Transverse colon (tissue), 4 donors: ENCODE results near the gene SPCS3. TPM values are rescaled to one million over a fixed set of nuclear protein-coding genes. Genes with fewer than 3 reads are reported as not detected.

Experiments used
- DNase-seq: peaks from one replicate; pipeline ENCODE4 v3.0.0-alpha.2; 2019
- H3K27ac ChIP-seq, 4 donors: fragments of 200-600 bp; sonication (generic); 2 replicates each; pipeline ENCODE4 v1.5.1; 2016 to 2018; ENCODE audit warnings: inconsistent platforms in 4 of 4
- H3K27me3 ChIP-seq: fragments of 200-600 bp; sonication (generic); 2 replicates; pipeline ENCODE4 v1.5.1; 2017; ENCODE audit warnings: inconsistent platforms
- H3K36me3 ChIP-seq, 4 donors: fragments of 200-600 bp; sonication (generic); 2 replicates each; pipeline ENCODE4 v1.5.1; 2017 to 2019; ENCODE audit warnings: inconsistent platforms in 4 of 4
- H3K4me1 ChIP-seq, 4 donors: fragments of 200-600 bp; sonication (generic); 2 replicates each; pipeline ENCODE4 v1.5.1; 2017 to 2020; ENCODE audit warnings: inconsistent platforms in 4 of 4
- H3K4me3 ChIP-seq, 4 donors: fragments of 200-600 bp; sonication (generic); 1 replicate in 1 of 4; 2 replicates in 3 of 4; pipeline versions ENCODE4 v1.5.1 to v1.6.1; 2017 to 2019; ENCODE audit warnings: inconsistent platforms in 4 of 4
- H3K9me3 ChIP-seq, 2 donors: fragments of 200-600 bp; sonication (generic); 2 replicates each; pipeline ENCODE4 v1.5.1; 2017 to 2019; ENCODE audit warnings: inconsistent platforms in 2 of 2
- EP300 ChIP-seq: sonication (generic); formaldehyde crosslinking; IDR thresholded peaks from one replicate; pipeline ENCODE4 v1.6.1; 2017; ENCODE audit warnings: antibody characterized with exemption, low read depth
- POLR2A ChIP-seq: fragments of 450-650 bp; IDR thresholded peaks from one replicate; pipeline ENCODE4 v1.6.1; 2016; ENCODE audit warnings: antibody characterized with exemption, mild to moderate bottlenecking, moderate library complexity
- POLR2AphosphoS5 ChIP-seq, 3 donors: sonication (generic); formaldehyde crosslinking; IDR thresholded peaks; one replicate each; pipeline ENCODE4 v1.6.1; 2016; ENCODE audit warnings: antibody characterized with exemption in 3 of 3
- WGBS, 2 donors: methylation state at CpG; one replicate each; pipeline ENCODE4 v1.1.5; 2018; ENCODE audit warnings: low coverage in 1 of 2; 5-methylcytosine and 5-hydroxymethylcytosine counted together
- in situ Hi-C, 4 donors: fragments of 200-750 bp; cut with MboI; loops; one replicate each; pipeline versions ENCODE4 v1.15.0 to v1.15.1; 2017; ENCODE audit warnings: low sequenced_read_pairs in 3 of 4, low pct_ligation_motif_present in 1 of 4, low pct_unique_long_range_greater_than_20kb in 1 of 4
- intact Hi-C: fragments of 100-400 bp; cut with DNase I; formaldehyde crosslinking; loops from one replicate; pipeline ENCODE4 v1.15.1; 2023; ENCODE audit warnings: low total_unique reads
- total RNA-seq, 4 donors: library from RNA; depleted of rRNA; stranded (reverse); fragments of >200 nt; gene quantifications; one replicate each; pipeline ENCODE4 v1.1.0, GENCODE V29; 2016
- TF ChIP-seq, protein P1 (sequence below), 5 experiments: fragments of 200-600 bp in 3 of 5; fragments of 450-650 bp in 2 of 5; sonication (generic) in 3 of 5; IDR thresholded peaks; 1 replicate in 2 of 5; 2 replicates in 3 of 5; pipeline ENCODE4 v1.5.1; 2016 to 2017; ENCODE audit warnings: antibody characterized with exemption in 5 of 5, inconsistent platforms in 3 of 5, mild to moderate bottlenecking in 2 of 5, moderate library complexity in 1 of 5

Gene SPCS3
- total RNA-seq, 4 donors from 2014 or later: 23.2 to 77.8 (median 33.8) TPM

DNA sequence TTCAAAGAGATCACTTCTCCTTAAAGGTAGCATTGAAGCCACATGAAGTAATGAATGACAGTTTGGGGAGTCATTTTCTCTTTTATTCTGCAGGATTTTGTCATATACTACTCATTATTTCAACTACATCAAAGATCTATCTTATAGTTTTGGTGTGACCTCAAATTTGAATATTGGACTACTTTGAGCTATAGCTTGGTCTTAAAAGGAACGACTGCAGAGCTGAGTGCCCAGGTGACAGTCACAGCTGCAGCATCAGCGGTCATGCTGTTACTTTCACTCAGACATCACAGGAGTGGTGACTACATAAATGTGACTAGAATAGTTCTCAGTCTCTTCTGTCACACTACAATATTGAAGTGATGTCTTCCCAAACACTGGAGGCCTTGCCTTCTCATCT, 10.7 kb upstream of the SPCS3 start:
- Histone ChIP-seq H3K4me1 (no peaks in the 10 kb centered on the region), H3K36me3 (no peaks in the 10 kb centered on the region), H3K27me3 (no peaks in the 10 kb centered on the region), H3K9me3 (no peaks in the 10 kb centered on the region), H3K4me3 (no peak overlapping the region), H3K27ac (peak overlapping the region in 1 of 4 donors; percentile 9)
- peak; percentile 39 for DNase-seq
- WGBS, 2 donors: 76 to 80% methylated on average over 2 of the region's 2 CpGs
- in situ Hi-C loops: loop anchor here in 1 of 4 donors (25.0 kb wide), 1 partner anchor 247 kb away; the partner anchor contains the start of gene WDR17
- intact Hi-C loops: no loop called here
- TF ChIP-seq POLR2AphosphoS5 (IDR thresholded peaks at IDR 0.05) (no peak), EP300 (no peak), POLR2A (no peak)
- TF ChIP-seq, protein P1, sequence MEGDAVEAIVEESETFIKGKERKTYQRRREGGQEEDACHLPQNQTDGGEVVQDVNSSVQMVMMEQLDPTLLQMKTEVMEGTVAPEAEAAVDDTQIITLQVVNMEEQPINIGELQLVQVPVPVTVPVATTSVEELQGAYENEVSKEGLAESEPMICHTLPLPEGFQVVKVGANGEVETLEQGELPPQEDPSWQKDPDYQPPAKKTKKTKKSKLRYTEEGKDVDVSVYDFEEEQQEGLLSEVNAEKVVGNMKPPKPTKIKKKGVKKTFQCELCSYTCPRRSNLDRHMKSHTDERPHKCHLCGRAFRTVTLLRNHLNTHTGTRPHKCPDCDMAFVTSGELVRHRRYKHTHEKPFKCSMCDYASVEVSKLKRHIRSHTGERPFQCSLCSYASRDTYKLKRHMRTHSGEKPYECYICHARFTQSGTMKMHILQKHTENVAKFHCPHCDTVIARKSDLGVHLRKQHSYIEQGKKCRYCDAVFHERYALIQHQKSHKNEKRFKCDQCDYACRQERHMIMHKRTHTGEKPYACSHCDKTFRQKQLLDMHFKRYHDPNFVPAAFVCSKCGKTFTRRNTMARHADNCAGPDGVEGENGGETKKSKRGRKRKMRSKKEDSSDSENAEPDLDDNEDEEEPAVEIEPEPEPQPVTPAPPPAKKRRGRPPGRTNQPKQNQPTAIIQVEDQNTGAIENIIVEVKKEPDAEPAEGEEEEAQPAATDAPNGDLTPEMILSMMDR (IDR thresholded peaks at IDR 0.05): no peak

DNA sequence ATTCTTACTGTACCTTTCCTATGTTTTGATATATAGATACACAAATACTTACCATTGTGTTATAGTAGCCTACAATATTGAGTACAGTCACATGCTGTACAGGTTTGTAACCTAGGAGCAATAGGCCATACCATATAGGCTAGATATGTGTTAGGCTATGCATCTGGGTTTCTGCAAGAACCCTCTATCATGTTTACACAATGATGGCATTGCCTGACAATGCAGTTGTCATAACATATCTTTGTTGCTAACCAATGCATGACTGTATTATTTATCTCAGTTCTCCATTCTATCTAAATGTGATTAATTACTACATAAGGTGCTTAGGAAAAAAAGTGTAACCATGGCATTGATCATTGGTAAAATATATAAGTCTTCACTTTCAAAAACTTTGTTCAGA, 10.0 kb upstream of the SPCS3 start:
- intact Hi-C loops: no loop called here
- Histone ChIP-seq H3K27ac (no peak overlapping the region), H3K4me1 (no peaks in the 10 kb centered on the region), H3K36me3 (no peaks in the 10 kb centered on the region), H3K9me3 (no peaks in the 10 kb centered on the region), H3K27me3 (no peaks in the 10 kb centered on the region), H3K4me3 (no peak overlapping the region)
- in situ Hi-C loops: loop anchor here in 2 of 4 donors (10.0 to 25.0 kb wide), 2 partner anchors 115 to 247 kb away; partner anchors contain the start of genes SPATA4 (in 1 of the 2) and WDR17 (in 1 of the 2)
- no peak for DNase-seq
- no peak for TF ChIP-seq EP300
- TF ChIP-seq, protein P1 (IDR thresholded peaks at IDR 0.05): no peak
- no peak for TF ChIP-seq POLR2AphosphoS5 (IDR thresholded peaks at IDR 0.05)
- TF ChIP-seq POLR2A: no peak

DNA sequence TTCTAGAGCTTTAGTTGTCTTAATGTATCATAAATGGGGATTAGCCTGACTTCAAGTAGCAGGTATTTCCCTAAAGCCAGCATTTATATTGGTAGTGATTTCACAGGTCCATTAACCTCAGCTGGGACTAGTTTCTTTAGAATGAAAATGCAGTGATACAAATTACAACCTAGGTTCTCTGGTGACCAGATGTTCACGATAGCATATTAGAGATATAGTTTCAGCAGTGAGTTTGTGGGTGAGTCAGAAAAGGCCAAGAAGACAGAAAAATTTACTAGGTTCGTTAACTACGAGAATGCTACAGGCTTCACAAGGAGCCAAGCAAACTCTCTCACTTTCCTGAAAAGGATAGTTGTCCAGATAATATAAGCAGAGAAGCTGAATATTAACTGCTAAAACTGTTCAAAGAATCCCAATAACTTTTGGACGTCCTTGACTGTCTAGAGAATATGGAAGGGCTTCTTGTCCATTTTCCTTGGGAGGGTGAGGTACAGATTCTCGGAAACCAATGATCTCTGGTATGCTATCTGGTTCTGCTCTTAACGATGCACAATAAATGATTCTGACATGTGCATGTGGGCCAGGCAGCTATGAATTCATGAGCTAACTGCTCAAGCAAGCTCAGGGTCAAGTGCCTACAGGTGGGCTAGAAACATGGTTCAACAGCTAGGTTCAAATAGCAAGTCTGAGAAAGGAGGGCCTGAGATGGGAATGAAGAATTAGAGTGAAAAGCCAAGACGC, 6.0 kb upstream of the SPCS3 start:
- peak overlapping the region in 3 of 4 donors; percentile 29 to 48 (median 37) for H3K27ac ChIP-seq
- in situ Hi-C loops: loop anchor here in 2 of 4 donors (10.0 to 25.0 kb wide), 2 partner anchors 119 to 251 kb away; partner anchors contain the start of genes SPATA4 (in 1 of the 2) and WDR17 (in 1 of the 2)
- intact Hi-C loops: no loop called here

DNA sequence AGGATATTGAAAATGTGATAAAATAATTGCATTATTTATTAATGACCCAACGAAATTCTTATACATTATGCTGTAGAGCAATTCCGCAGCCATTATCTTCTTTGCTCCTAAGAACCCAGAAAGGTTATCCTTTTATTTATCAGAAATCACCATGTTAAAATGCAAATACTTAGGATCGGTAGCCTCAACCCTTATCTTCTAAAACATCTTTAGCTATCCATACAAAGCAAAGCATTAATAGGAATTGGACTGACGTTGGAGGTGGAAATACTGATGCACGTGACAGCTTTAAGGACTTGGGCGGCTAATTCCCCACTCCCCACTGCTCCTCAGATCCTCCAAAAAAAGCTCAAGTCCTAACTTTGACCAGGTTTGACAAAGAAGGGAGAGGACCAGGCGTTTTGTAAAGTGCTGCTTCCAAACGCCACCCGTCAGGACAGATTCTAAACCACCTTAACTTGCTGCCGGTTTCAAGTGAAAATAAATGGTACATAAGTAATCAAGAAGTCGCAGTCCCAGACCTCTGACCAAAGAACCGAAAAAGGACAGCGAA, 539 bp upstream of the SPCS3 start:
- in situ Hi-C loops (loop anchor here in 2 of 4 donors (10.0 to 25.0 kb wide), 2 partner anchors 124 to 257 kb away; partner anchors contain the start of genes SPATA4 (in 1 of the 2) and WDR17 (in 1 of the 2)), intact Hi-C loops (no loop called here)
- TF ChIP-seq EP300: no peak
- peak in 1 of 3 donors; percentile 47 for TF ChIP-seq POLR2AphosphoS5 (IDR thresholded peaks at IDR 0.05)
- Histone ChIP-seq H3K27me3 (no peaks in the 10 kb centered on the region), H3K36me3 (no peaks in the 10 kb centered on the region), H3K27ac (peak overlapping the region; percentile 96 to 100 (median 99)), H3K4me3 (peak overlapping the region; percentile 27 to 95 (median 82)), H3K4me1 (peaks cover 0 to 39% (median 32%) of the 10 kb centered on the region in 4 donors), H3K9me3 (no peaks in the 10 kb centered on the region)
- WGBS, 2 donors: 1 to 2% methylated on average over 10 to 13 of the region's 13 CpGs
- DNase-seq: no peak

More for the DNA sequence above, 6.0 kb upstream of the SPCS3 start:
- DNase-seq: no peak
- H3K36me3 ChIP-seq: no peaks in the 10 kb centered on the region
- no peaks in the 10 kb centered on the region for H3K27me3 ChIP-seq
- peaks cover 0 to 3% (median under 1%) of the 10 kb centered on the region in 4 donors for H3K4me1 ChIP-seq
- H3K4me3 ChIP-seq: no peak overlapping the region
- WGBS, 2 donors: 62 to 80% methylated on average over 2 to 7 of the region's 7 CpGs
- H3K9me3 ChIP-seq: no peaks in the 10 kb centered on the region
- no peak for TF ChIP-seq EP300

DNA sequence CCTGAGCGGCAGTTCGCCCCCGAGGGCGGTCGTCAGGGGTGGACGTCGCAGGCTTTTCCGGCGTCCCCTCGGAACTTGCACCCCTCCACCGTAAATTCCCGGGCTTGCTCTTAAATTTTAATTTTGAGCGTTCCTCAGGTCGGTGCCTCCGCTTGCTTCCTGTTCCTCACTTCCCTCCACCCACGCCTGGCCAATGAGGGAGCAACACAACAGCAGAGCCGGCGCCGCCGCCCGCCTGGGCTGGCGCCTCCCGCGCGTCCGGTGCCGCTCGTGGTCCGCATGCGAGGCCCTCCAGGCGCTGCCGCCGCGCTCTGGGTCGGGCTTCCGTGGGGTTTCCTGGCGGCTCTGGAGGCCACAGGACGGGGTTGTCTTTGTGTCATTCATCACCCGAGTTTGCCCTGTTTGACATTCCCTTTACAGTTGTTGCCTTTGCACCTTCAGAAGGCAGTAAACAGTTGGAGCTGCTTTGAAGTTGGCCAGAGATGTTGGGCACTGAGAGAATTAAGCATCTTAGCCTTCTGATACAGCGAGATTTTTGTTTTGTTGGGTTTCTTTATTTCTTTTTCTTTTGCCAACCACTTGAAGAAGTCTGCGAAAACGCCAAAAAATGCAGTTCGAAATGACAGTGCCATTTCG, 692 bp downstream of the SPCS3 start:
- Histone ChIP-seq H3K4me1 (peaks cover 0 to 44% (median 36%) of the 10 kb centered on the region in 4 donors), H3K27me3 (no peaks in the 10 kb centered on the region), H3K36me3 (no peaks in the 10 kb centered on the region), H3K9me3 (no peaks in the 10 kb centered on the region), H3K4me3 (peak overlapping the region; percentile 68 to 95 (median 94)), H3K27ac (peak overlapping the region; percentile 96 to 100 (median 99))
- in situ Hi-C loops: loop anchor here in 1 of 4 donors (25.0 kb wide), 1 partner anchor 258 kb away; the partner anchor contains the start of gene WDR17
- DNase-seq: peak; percentile 91
- TF ChIP-seq, protein P1 (IDR thresholded peaks at IDR 0.05): no peak
- TF ChIP-seq POLR2AphosphoS5 (IDR thresholded peaks at IDR 0.05): peak; percentile 17 to 49 (median 40)
- intact Hi-C loops: no loop called here
- 0 to 1% methylated on average over 5 to 41 of the region's 44 CpGs for WGBS, 2 donors
